Mucosa of gallbladder (tissue), 1 donor: ENCODE data around the gene CCDC170. TPM values are rescaled to one million over a fixed set of nuclear protein-coding genes. Genes with fewer than 3 reads are reported as not detected.

Source experiments
- DNase-seq: peaks from one replicate; pipeline ENCODE4 v3.0.0-alpha.2; 2020; ENCODE audit warnings: low spot score
- total RNA-seq: library from RNA; stranded (reverse); gene quantifications from one replicate; pipeline ENCODE4 v1.2.1, GENCODE V29; 2021
- donor health status: DM: no; HTN: no; CAD: no.

CCDC170 gene
- total RNA-seq, 1 donor from 2014 or later, result 0.69 TPM

DNA sequence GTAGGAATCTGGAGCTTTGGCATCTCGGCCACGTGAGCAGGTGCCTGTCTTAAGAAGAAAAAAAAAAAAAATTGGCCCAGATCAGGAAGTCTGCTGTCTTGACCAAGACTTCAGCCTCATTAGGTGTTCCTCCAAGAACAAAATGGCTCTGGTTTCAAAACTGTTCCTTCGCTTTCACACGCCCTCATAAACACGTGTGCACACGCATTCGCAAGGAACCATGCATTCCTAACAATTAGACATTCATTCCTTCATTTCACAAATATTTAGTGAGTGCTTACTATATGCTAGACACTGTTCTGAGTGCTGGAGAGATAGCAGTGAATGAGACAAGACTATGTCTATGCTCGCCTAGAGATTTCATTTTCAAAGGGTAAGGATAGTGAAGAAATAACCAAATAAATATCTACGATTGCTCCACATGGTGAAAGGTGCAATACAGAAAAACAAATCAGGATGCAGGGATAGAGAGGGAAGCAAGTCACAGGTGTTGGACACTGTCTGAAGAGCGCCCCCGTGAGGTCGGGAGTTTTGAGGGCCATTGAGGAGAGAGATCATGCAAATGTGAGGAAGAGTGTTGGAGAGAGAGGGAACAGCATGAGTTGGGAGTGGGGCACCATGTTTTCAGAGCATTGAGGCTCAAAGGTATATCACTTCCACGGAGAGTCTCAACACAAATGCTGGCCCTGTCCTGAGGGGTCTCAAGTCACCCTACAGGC lies 53.3 kb downstream of the CCDC170 start:
- no peak for DNase-seq

GRCh38 chr6:151548201-151548600 lies 54.4 kb downstream of the CCDC170 start:
- DNase-seq, result no peak

GRCh38 chr6:151549790-151550189 lies 56.0 kb downstream of the CCDC170 start:
- no peak for DNase-seq

- no peak for DNase-seq
Measured at GRCh38 chr6:151550618-151551017, 56.8 kb downstream of the CCDC170 start.

DNA sequence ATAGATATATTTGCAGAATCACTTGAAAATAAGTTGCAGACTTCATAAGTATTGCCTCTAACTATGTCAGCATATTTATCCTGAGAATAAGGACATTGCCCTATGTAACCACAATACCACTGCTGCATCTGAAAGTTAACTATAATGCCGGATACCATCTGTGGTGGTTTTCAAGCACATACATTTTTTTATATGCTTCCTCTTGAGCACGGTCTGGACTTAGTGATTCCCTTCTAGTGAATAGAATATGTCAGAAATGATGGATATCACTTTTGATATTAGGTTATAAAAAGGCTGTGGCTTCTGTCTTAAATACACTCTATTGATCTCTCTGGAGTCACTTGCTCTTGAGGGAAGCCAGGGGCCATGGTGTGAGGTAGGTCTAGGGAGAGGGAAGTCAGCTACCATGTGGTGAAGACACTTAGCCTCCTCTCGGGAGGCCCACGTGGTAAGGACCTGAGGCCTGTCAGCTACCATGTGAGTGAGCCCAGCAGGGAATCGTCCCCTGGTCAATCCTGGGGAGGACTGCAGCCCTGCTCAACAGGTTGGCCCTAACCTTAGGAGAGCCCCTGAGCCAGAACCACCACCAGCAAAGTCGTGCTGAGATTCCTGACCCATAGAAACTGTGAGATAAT lies 57.5 kb downstream of the CCDC170 start:
- DNase-seq, result no peak

- DNase-seq, result no peak
Measured at GRCh38 chr6:151553416-151554165, 59.8 kb downstream of the CCDC170 start.

- no peak for DNase-seq
Measured at GRCh38 chr6:151561238-151561637, 67.4 kb downstream of the CCDC170 start.

DNA sequence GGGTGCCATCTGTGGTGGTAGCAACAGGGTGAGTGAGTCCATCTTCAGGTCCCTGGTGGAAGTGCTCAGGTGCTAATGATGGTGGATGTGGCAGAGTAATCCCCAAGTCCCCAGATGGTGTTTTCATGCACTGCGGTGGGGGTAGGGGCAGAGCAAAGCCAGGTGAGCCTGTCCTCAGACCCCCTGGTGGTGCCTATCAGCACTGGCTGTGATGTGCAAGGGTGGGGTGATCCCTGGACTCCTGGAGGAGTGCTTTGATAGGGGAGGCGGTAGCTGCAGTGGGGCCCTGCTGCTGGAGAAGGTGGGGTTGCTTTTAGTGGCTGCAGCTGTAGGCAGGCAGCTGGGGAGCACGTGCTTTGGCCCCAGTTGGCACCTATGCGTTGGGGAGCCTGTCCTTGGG lies 70.8 kb downstream of the CCDC170 start:
- DNase-seq, result no peak

DNA sequence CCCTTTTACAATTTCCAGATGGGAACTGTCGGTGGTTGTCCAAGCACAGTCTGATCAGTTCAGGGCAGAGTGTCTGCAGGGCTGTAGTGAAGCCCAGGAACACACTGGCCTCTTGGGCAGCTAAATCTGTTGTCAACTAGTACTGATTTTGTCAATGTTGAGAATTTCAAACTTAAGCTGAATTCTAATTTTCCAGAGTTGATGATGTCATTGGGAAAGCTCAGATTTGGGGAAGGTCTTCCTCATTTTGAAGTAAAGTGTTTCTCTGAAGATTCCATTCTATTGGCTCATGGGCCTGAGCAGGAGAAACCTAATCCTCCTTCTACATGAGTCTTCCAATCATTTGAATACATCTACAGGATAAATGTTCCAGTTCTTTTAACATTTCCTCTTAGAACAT lies 72.1 kb downstream of the CCDC170 start:
- DNase-seq, result no peak

- DNase-seq, result no peak
Measured at GRCh38 chr6:151566557-151566956, 72.7 kb downstream of the CCDC170 start.

DNA sequence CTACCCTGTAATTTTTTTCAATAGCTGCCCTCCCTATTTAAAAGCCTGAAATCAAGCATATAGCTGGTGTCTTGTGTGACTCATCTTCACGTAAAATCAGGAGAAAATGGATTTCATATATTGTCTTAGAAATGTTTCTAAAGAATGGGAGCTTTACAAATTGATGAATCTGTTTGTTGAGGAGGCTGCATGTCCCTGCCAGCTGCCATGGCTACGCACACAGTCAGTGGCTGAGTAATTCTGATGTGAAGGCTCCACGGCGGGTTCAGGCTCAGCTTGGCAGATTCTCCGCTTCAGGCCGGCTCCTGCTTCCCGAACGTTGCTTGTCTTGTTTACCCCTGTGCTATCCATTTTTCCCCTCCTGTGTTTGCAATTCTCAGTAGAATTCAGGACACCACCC lies 82.8 kb downstream of the CCDC170 start:
- no peak for DNase-seq

DNA sequence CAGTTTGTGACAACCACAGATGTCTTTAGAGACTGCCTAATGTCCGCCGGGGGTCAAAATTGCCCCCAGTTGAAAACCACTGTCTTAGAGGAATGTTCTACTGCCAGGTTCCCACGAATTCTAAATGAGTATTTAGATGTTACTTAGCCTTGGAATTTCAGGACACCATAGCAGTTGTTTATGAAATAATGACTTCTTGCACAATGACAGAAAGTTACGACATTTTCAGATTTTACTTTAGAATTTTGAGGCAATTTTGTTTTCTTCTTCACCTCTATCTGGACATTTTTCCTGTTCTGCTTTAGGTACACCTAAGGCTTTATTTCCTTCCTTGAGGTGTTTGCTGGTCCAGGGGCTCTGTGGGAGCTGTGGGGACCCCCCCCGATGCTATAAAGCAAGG lies 83.4 kb downstream of the CCDC170 start:
- no peak for DNase-seq

GRCh38 chr6:151585741-151586140 lies 91.9 kb downstream of the CCDC170 start:
- DNase-seq, result no peak

GRCh38 chr6:151589667-151590066 lies 95.8 kb downstream of the CCDC170 start:
- no peak for DNase-seq

- no peak for DNase-seq
Measured at GRCh38 chr6:151590742-151591141, 96.9 kb downstream of the CCDC170 start.

- no peak for DNase-seq
Measured at GRCh38 chr6:151592449-151593159, 98.8 kb downstream of the CCDC170 start.

GRCh38 chr6:151609146-151609902 lies 115.5 kb downstream of the CCDC170 start:
- no peak for DNase-seq

- DNase-seq, result no peak
Measured at GRCh38 chr6:151610326-151610725, 116.5 kb downstream of the CCDC170 start.

GRCh38 chr6:151614630-151615029 lies 120.8 kb downstream of the CCDC170 start:
- no peak for DNase-seq

DNA sequence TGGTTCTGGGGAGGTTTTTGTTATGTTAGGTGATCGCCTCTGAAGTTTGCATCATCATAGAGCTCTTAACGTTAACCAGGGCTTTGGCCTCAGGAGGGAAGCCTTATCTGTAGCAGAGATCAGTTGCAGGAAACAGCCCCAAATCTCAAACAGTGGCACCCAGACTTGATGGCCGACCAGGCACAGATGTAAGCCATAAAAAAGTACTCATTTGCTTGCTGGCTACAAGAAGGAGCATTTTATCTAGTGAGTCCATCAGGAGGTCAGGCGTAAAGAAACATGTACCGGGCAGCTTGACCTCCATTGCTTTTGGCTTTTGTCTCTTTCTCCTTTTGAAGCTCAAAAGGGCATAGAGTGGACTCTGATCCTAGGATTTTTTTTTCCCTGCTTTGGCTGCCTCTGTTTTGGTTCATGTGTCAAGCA lies 122.3 kb downstream of the CCDC170 start:
- DNase-seq, result no peak

DNA sequence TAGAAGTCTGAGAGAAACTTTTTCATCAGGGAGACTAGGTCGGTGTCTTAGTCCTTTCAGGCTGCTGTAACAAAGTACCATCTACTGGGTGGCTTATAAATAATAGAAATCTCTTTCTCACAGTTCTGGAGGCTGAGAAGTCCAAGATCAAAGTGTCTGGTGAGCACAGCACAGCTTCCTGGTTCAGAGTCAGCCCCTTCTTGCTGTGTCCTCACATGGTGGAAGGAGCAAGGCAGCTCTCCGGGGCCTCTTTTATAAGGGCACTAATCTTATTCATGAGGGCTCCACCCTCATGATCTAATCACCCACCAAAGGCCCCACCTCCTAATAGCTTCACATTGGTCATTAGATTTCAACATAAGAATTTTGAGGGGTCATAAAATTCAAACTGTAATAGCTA lies 122.8 kb downstream of the CCDC170 start:
- no peak for DNase-seq
